Measurements from ENCODE around the gene RASGRP4. TPM values are rescaled to one million over a fixed set of nuclear protein-coding genes. Genes with fewer than 3 reads are reported as not detected.
"Not testable (repeated sequence)": the region's sequence is repeated elsewhere in the genome, so short reads cannot be mapped to it uniquely, and the experiment has no call there.

Gene RASGRP4
- total RNA-seq: 1.0 TPM

DNA sequence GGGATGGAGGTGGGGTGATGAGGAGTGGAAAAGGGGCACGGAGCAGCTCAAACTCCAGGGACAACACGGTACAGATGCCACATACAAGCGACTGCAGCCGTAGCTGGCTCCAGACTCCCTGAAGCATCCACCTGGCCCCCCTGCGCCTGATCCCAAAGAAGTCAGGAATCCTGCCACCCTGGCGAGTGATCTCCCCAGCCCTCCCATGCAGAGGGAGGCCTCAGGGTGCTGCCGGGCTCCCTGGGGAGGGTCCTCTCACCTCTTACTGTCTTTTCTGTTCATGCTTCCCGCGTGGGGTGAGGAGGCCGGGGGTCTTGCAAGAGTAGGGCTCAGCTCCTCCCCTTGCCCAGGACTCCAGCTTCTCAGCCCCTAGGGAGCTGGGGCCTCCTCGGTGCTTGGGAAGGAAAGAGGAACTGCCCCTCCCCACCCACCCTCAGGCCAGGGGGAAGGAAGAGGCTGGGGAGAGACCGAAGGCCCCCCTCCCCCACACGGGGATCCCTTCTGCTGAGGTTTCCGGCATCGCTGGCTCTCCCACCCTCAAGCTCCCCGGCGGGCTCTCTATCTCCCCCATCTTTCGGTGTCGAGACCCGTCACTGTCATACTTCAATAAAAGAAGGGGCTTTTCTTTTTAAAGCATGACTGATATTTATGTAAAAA is at the start of gene RASGRP4:
RASGRP4 (minus strand) TSS at position 410 of the 657 bp plus-strand sequence; CDS start at position 282, 128 bp downstream.
- Histone ChIP-seq H3K9me3 (ENCODE audit: control insufficient read depth in 3 of 3, low read length in 3 of 3) (no peaks in the 10 kb centered on the region), H3K27me3 (ENCODE audit: control insufficient read depth in 3 of 3, insufficient read depth in 3 of 3, low read length in 3 of 3) (peaks cover 0 to 5% (median 0%) of the 10 kb centered on the region in 3 donors), H3K4me3 (ENCODE audit: low read length in 3 of 3) (no peak within 1 kb of the TSS), H3K9ac (ENCODE audit: low read depth in 1 of 3, low read length in 3 of 3) (no peak within 1 kb of the TSS), H3K36me3 (ENCODE audit: control insufficient read depth in 3 of 3, insufficient read depth in 3 of 3, low read length in 3 of 3) (no peaks in the 10 kb centered on the region), H3K4me1 (ENCODE audit: control insufficient read depth in 3 of 3, insufficient read depth in 3 of 3, low read length in 3 of 3) (no peaks in the 10 kb centered on the region), H3K27ac (ENCODE audit: low read depth, low read length) (no peak within 1 kb of the TSS)

DNA sequence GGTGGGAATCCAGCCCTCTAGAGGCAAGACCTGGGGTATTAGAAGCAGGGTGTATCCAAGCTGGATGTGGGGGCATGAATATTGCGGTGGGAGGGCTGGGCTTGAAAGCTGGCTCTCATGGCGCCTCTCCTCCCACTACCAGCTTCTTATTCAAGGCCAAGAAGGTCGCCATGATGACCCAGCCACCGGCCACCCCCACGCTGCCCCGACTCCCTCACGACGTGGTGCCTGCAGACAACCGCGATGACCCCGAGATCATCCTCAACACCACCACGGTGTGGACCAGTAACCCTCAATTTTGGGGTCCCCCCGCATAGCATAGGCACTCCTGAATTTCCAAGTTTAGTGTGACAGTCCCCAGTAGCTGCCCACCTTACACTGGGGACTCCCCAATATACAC is 49.2 kb upstream of the RASGRP4 start:
- no peaks in the 10 kb centered on the region for H3K9me3 ChIP-seq (ENCODE audit: control insufficient read depth in 3 of 3, low read length in 3 of 3)
- H3K4me1 ChIP-seq (ENCODE audit: control insufficient read depth in 3 of 3, insufficient read depth in 3 of 3, low read length in 3 of 3): peaks cover 0 to 10% (median 0%) of the 10 kb centered on the region in 3 donors
- no peak overlapping the region for H3K27ac ChIP-seq (ENCODE audit: low read depth, low read length)
- H3K4me3 ChIP-seq (ENCODE audit: low read length in 3 of 3): no peak overlapping the region
- peaks cover 57 to 78% (median 68%) of the 10 kb centered on the region in 3 donors for H3K36me3 ChIP-seq (ENCODE audit: control insufficient read depth in 3 of 3, insufficient read depth in 3 of 3, low read length in 3 of 3)
- H3K27me3 ChIP-seq (ENCODE audit: control insufficient read depth in 3 of 3, insufficient read depth in 3 of 3, low read length in 3 of 3): no peaks in the 10 kb centered on the region
- H3K9ac ChIP-seq (ENCODE audit: low read depth in 1 of 3, low read length in 3 of 3): no peak overlapping the region

DNA sequence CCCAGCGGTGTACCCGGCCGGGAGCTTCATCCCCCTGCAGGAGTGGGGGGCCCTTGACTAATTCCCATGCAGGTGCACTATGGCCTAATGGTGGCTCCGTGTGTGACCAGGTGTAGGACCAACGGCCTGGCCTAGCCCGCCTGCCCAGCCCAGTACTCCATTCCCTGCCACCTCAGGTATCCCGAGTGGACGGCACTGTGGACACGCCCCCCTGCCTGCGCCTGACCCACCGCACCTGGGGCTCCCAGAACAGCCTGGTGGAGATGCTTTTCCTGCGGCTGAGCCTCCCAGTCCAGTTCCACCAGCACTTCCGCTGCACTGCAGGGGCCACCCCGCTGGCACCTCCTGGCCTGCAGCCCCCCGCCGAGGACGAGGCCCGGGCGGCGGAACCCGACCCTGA is 47.2 kb upstream of the RASGRP4 start:
- no peak overlapping the region for H3K9ac ChIP-seq (ENCODE audit: low read depth in 1 of 3, low read length in 3 of 3)
- H3K9me3 ChIP-seq (ENCODE audit: control insufficient read depth in 3 of 3, low read length in 3 of 3): no peaks in the 10 kb centered on the region
- H3K27me3 ChIP-seq (ENCODE audit: control insufficient read depth in 3 of 3, insufficient read depth in 3 of 3, low read length in 3 of 3): no peaks in the 10 kb centered on the region
- H3K27ac ChIP-seq (ENCODE audit: low read depth, low read length): no peak overlapping the region
- no peak overlapping the region for H3K4me3 ChIP-seq (ENCODE audit: low read length in 3 of 3)
- H3K36me3 ChIP-seq (ENCODE audit: control insufficient read depth in 3 of 3, insufficient read depth in 3 of 3, low read length in 3 of 3): peaks cover 58 to 76% (median 68%) of the 10 kb centered on the region in 3 donors
- peaks cover 4 to 22% (median 16%) of the 10 kb centered on the region in 3 donors for H3K4me1 ChIP-seq (ENCODE audit: control insufficient read depth in 3 of 3, insufficient read depth in 3 of 3, low read length in 3 of 3)

GRCh38 chr19:38472725-38473124 is 46.7 kb upstream of the RASGRP4 start:
- not testable (repeated sequence) for H3K4me3 ChIP-seq (ENCODE audit: low read length in 3 of 3); H3K27ac ChIP-seq (ENCODE audit: low read depth, low read length); H3K27me3 ChIP-seq (ENCODE audit: control insufficient read depth in 3 of 3, insufficient read depth in 3 of 3, low read length in 3 of 3); H3K9me3 ChIP-seq (ENCODE audit: control insufficient read depth in 3 of 3, low read length in 3 of 3); H3K9ac ChIP-seq (ENCODE audit: low read depth in 1 of 3, low read length in 3 of 3)
- Histone ChIP-seq H3K36me3 (ENCODE audit: control insufficient read depth in 3 of 3, insufficient read depth in 3 of 3, low read length in 3 of 3) (peaks cover 58 to 76% (median 68%) of the 10 kb centered on the region in 3 donors), H3K4me1 (ENCODE audit: control insufficient read depth in 3 of 3, insufficient read depth in 3 of 3, low read length in 3 of 3) (peaks cover 4 to 22% (median 19%) of the 10 kb centered on the region in 3 donors)

DNA sequence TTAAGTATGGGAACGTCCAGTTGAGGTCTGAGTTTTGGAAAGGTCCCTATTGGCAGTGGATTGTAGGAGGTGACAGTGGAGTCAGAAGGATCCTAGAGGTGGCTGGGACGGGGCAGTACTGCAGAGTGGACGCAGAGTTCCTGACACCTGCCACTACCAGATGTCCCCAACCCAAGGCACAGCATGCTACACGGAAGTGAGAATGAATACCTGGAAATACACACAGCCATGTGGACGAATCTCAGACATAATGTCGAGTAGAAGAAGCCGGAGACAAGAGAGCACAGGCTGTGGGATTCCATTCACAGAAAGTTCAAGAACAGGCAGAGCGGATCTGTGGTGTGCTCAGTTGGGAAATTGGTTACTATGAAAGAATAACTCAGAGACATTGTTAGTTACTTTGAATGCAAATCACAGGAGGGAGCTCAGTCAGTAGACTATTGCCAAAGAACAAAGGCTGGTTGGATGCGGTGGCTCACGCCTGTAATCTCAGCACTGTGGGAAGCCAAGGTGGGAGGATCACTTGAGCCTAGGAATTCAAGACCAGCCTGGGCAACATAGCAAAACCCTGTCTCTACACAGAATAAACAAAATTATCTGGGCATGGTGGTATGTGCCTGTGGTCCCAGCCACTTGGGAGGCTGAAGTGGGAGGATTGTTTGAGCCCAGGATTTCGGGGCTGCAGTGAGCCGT is 44.9 kb upstream of the RASGRP4 start:
- Histone ChIP-seq H3K36me3 (ENCODE audit: control insufficient read depth in 3 of 3, insufficient read depth in 3 of 3, low read length in 3 of 3) (peaks cover 63 to 77% (median 72%) of the 10 kb centered on the region in 3 donors), H3K27ac (ENCODE audit: low read depth, low read length) (no peak overlapping the region)

GRCh38 chr19:38469151-38469550 is 43.1 kb upstream of the RASGRP4 start:
- no peaks in the 10 kb centered on the region for H3K27me3 ChIP-seq (ENCODE audit: control insufficient read depth in 3 of 3, insufficient read depth in 3 of 3, low read length in 3 of 3)
- H3K27ac ChIP-seq (ENCODE audit: low read depth, low read length): no peak overlapping the region
- peaks cover 4 to 22% (median 19%) of the 10 kb centered on the region in 3 donors for H3K4me1 ChIP-seq (ENCODE audit: control insufficient read depth in 3 of 3, insufficient read depth in 3 of 3, low read length in 3 of 3)
- peaks cover 64 to 77% (median 70%) of the 10 kb centered on the region in 3 donors for H3K36me3 ChIP-seq (ENCODE audit: control insufficient read depth in 3 of 3, insufficient read depth in 3 of 3, low read length in 3 of 3)
- H3K4me3 ChIP-seq (ENCODE audit: low read length in 3 of 3): no peak overlapping the region
- no peaks in the 10 kb centered on the region for H3K9me3 ChIP-seq (ENCODE audit: control insufficient read depth in 3 of 3, low read length in 3 of 3)
- no peak overlapping the region for H3K9ac ChIP-seq (ENCODE audit: low read depth in 1 of 3, low read length in 3 of 3)

More for the DNA sequence above, 44.9 kb upstream of the RASGRP4 start:
- no peak overlapping the region for H3K9ac ChIP-seq (ENCODE audit: low read depth in 1 of 3, low read length in 3 of 3)
- H3K27me3 ChIP-seq (ENCODE audit: control insufficient read depth in 3 of 3, insufficient read depth in 3 of 3, low read length in 3 of 3): no peaks in the 10 kb centered on the region
- peaks cover 4 to 22% (median 19%) of the 10 kb centered on the region in 3 donors for H3K4me1 ChIP-seq (ENCODE audit: control insufficient read depth in 3 of 3, insufficient read depth in 3 of 3, low read length in 3 of 3)
- H3K4me3 ChIP-seq (ENCODE audit: low read length in 3 of 3): no peak overlapping the region
- H3K9me3 ChIP-seq (ENCODE audit: control insufficient read depth in 3 of 3, low read length in 3 of 3): no peaks in the 10 kb centered on the region

DNA sequence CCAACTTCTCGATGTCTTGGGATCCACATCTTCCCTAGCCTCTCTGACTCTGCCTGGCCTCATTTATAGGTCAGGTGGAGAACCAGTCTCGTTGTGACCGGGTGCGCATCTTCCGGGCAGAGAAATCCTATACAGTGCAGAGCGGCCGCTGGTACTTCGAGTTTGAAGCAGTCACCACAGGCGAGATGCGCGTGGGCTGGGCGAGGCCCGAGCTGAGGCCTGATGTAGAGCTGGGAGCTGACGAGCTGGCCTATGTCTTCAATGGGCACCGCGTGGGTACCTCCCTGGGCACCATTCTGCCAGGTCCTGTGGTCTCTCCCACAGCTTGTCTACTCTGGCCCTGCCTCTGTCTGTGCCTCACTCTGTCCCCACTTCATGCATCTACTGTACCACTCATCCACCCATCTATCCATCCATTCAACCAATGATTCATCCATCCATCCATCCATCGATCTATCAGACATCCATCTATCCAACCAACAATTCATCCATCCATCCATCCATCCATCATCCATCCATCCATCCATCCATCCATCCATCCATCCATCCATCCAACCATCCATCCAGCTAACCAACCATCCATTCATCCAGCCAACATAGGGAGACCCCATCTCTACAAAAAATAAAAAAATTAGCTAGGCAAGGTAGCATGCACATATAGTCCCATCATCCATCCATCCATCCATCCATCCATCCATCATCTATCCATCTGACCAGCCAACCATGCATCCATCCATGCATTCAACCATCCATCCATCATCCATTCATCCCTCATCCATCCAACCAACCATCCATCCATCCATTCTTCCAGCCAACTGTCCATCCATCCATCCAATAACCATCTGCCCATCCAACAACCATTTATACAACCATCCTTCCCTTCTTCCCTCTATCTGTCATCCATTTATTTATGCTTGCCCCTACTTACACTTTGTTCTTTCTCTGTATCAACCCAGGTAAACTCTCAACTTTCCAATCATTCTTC is 41.8 kb upstream of the RASGRP4 start:
- Histone ChIP-seq H3K4me1 (ENCODE audit: control insufficient read depth in 3 of 3, insufficient read depth in 3 of 3, low read length in 3 of 3) (peaks cover 4 to 22% (median 19%) of the 10 kb centered on the region in 3 donors), H3K9me3 (ENCODE audit: control insufficient read depth in 3 of 3, low read length in 3 of 3) (no peaks in the 10 kb centered on the region), H3K27ac (ENCODE audit: low read depth, low read length) (no peak overlapping the region), H3K4me3 (ENCODE audit: low read length in 3 of 3) (no peak overlapping the region), H3K36me3 (ENCODE audit: control insufficient read depth in 3 of 3, insufficient read depth in 3 of 3, low read length in 3 of 3) (peaks cover 63 to 80% (median 69%) of the 10 kb centered on the region in 3 donors), H3K27me3 (ENCODE audit: control insufficient read depth in 3 of 3, insufficient read depth in 3 of 3, low read length in 3 of 3) (no peaks in the 10 kb centered on the region), H3K9ac (ENCODE audit: low read depth in 1 of 3, low read length in 3 of 3) (no peak overlapping the region)

DNA sequence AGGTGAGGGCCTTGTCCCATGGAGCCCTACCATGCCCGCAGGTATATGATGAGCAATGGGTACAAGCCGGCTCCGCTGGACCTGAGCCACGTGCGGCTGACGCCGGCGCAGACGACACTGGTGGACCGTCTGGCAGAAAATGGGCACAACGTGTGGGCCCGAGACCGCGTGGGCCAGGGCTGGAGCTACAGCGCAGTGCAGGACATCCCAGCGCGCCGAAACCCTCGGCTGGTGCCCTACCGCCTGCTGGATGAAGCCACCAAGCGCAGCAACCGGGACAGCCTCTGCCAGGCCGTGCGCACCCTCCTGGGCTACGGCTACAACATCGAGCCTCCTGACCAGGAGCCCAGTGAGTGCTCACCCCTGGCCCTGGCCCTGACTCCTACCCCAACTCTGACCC is 40.0 kb upstream of the RASGRP4 start:
- Histone ChIP-seq H3K9me3 (ENCODE audit: control insufficient read depth in 3 of 3, low read length in 3 of 3) (no peaks in the 10 kb centered on the region), H3K9ac (ENCODE audit: low read depth in 1 of 3, low read length in 3 of 3) (no peak overlapping the region), H3K27me3 (ENCODE audit: control insufficient read depth in 3 of 3, insufficient read depth in 3 of 3, low read length in 3 of 3) (no peaks in the 10 kb centered on the region), H3K4me3 (ENCODE audit: low read length in 3 of 3) (no peak overlapping the region), H3K4me1 (ENCODE audit: control insufficient read depth in 3 of 3, insufficient read depth in 3 of 3, low read length in 3 of 3) (peaks cover 4 to 19% (median 17%) of the 10 kb centered on the region in 3 donors), H3K36me3 (ENCODE audit: control insufficient read depth in 3 of 3, insufficient read depth in 3 of 3, low read length in 3 of 3) (peaks cover 66 to 83% (median 77%) of the 10 kb centered on the region in 3 donors), H3K27ac (ENCODE audit: low read depth, low read length) (no peak overlapping the region)

DNA sequence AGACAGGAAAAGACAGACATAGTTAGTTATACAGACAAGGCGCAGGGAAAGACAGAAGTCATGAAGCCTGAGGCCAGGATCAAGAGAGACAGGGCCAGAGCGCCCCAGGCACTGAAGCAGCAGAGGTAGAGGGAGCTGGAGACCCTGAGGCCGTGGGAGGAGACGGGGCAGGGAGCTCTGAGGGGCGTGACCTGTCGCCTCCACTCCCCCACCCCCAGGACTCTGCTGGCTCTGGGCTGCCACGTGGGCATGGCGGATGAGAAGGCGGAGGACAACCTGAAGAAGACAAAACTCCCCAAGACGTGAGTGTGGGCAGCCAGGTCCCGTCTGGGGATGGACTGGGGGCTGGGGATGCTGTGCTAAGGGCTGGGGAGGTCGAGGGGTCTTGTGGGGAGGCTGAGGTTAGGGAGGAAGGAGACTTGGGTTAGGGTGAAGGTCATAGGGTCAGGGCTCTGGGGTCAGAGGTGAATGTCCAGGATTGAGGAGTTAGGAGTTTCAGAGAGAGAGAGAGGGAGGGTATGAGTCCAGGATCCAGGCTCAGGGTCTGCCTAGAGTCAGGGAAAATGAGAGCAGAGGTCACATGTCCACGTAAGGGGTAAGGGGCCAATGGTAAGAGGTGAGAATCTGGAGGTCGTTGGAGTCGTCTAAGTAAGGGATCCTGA is 38.5 kb upstream of the RASGRP4 start:
- Histone ChIP-seq H3K36me3 (ENCODE audit: control insufficient read depth in 3 of 3, insufficient read depth in 3 of 3, low read length in 3 of 3) (peaks cover 67 to 82% (median 81%) of the 10 kb centered on the region in 3 donors), H3K4me3 (ENCODE audit: low read length in 3 of 3) (no peak overlapping the region), H3K4me1 (ENCODE audit: control insufficient read depth in 3 of 3, insufficient read depth in 3 of 3, low read length in 3 of 3) (peaks cover 3 to 17% (median 13%) of the 10 kb centered on the region in 3 donors), H3K9me3 (ENCODE audit: control insufficient read depth in 3 of 3, low read length in 3 of 3) (no peaks in the 10 kb centered on the region), H3K27ac (ENCODE audit: low read depth, low read length) (no peak overlapping the region), H3K27me3 (ENCODE audit: control insufficient read depth in 3 of 3, insufficient read depth in 3 of 3, low read length in 3 of 3) (no peaks in the 10 kb centered on the region), H3K9ac (ENCODE audit: low read depth in 1 of 3, low read length in 3 of 3) (no peak overlapping the region)

All from skeletal muscle tissue (tissue), 4 donors.